A549 treated with RU486 at 1 μM for 4 hours (cell line): Measurements from ENCODE around the gene SPIN3. TPM values are rescaled to one million over a fixed set of nuclear protein-coding genes. Genes with fewer than 3 reads are reported as not detected.

Experiments
- total RNA-seq: library from RNA; stranded (reverse); fragments of 200-300 nt; extraction: Qiagen RNA extraction; gene quantifications from 5 replicates; pipeline ENCODE4 v1.2.3, GENCODE V29; 2022; ENCODE audit warnings: low read depth

SPIN3 gene
- 6.1 to 8.5 TPM (median 6.8 TPM) in 5 replicates for total RNA-seq

DNA sequence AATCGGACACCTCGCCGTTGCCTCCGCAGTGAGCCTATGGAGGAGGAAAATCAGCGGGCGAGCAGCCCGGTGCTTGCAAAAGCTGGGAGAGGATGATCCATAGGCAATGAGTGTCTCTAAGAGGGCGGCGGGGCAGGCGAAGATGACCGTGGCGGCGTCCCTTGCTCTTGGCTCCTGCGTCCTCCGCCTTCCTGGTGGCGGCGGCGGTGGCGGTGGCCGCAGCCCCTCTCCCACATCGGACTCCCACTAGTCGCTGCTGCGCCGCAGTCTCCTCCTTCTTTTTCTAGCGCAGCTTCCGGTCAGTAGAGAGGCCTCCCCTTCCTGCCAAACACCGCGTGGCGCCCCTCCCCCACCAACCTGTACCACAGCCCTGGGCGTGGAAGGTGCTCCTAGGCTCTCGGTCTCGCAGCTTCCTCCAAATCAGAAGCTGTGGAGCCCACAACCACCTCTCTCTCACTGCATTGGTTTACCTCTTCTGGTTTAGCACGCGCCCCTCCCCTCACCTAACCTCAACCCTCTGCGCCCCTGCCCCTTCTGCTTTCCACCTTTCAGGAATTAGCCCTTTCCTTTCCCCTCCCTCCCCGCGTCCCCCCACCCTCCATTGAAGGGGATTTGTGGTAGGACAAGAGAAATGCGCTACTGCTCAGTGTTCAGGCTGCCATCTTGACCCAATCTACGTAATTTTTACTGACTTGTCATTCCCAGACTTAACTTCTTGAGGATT lies at the start of gene SPIN3:
Gene SPIN3, minus strand, starts transcription at position 271 of the 724 bp plus-strand sequence. CDS start 594 bp downstream, outside the sequence.

Other genes starting within 250 kb of the SPIN3 start
- 7.7 to 11.1 TPM (median 10.4 TPM) in 5 replicates for gene SPIN2B, start 126.0 kb upstream of the SPIN3 start, total RNA-seq
- 0.08 to 0.15 TPM (median 0.14 TPM) in 3 of 5 replicates, not detected in the others for gene SPIN2A, start 141.9 kb upstream of the SPIN3 start, total RNA-seq